NCI-H128 (cell line): ENCODE data around the gene GANAB.
A peak's percentile ranks its signal among the peaks of the same experiment; 100 is the strongest.
"Not testable (repeated sequence)": the region's sequence is repeated elsewhere in the genome, so short reads cannot be mapped to it uniquely, and the experiment has no call there.

Source experiments
- DNase-seq: peaks from one replicate; lab custom pipeline; 2025; ENCODE audit not compliant: unreplicated experiment; lab: John Stamatoyannopoulos, UW

GANAB gene

GRCh38 chr11:62645946-62646824 lies at the start of gene GANAB:
Gene GANAB, minus strand, starts transcription at chr11:62646613. Its CDS starts 14 bp downstream, at chr11:62646599.
- DNase-seq = peak; percentile 98

- DNase-seq = peak; percentile 41
Measured at GRCh38 chr11:62694455-62695167, 48.2 kb upstream of the GANAB start.

DNA sequence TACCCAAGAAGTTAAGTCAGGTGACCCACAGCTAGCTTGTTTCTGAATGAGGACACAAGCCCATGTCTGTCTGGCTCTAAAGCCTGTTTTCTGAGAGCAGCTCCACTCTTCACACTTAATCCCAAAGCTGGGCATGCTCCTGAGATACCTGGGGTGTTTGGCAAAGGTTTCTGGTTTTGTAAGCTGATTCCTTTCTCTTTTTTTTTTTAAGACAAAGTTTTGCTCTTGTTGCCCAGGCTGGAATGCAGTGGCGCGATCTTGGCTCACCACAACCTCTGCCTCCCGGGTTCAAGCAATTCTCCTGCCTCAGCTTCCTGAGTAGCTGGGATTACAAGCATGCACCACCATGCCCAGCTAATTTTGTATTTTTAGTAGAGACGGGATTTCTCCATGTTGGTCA lies 47.2 kb upstream of the GANAB start:
- DNase-seq = not testable (repeated sequence)

GRCh38 chr11:62689421-62690183 lies 43.2 kb upstream of the GANAB start, which contains the start of gene LRRN4CL:
Gene LRRN4CL, minus strand, starts transcription at chr11:62689530. Its CDS starts 1,022 bp downstream, at chr11:62688508.
- no peak for DNase-seq

- no peak for DNase-seq
Measured at GRCh38 chr11:62688491-62688890, 42.1 kb upstream of the GANAB start.

GRCh38 chr11:62687508-62688396 lies 41.3 kb upstream of the GANAB start:
- no peak for DNase-seq

DNA sequence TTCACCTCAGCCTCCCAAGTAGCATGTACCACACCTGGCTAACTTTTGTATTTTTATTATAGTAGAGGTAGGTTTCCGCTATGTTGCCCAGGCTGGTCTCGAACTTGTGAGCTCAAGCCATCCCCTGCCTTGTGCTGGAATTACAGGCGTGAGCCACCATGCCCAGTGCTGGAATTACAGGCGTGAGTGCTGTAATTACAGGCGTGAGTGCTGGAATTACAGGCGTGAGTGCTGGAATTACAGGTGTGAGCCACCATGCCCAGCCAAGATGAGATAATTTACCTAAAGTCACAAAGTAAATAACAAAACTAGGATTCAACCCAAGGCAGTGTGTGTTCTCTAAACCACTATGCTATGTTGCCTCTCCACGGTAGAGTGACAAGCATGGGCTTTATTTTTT lies 36.1 kb upstream of the GANAB start:
- no peak for DNase-seq

DNA sequence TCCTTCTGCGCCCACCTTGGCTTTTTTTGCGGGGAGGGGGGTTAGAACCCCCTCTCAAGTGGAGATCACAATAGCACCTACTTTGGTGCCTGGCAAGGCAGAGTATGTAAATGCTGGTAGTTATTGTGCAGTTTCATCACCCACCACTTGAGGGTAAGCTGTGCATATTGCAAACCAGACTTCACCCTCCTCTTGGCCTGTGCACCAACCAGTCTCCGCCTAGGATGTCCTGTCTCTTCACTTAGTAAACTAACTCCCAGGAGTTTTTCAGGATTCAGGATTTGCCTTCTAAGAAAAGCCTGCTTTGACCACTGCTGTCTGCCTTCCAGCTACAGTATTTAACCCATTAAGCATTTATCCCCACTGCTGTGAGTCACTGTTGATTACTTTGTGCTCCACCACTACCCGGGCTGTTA lies 34.4 kb upstream of the GANAB start:
- DNase-seq = no peak

GRCh38 chr11:62678770-62679696 lies 32.6 kb upstream of the GANAB start, which contains the start of gene UBXN1:
Gene UBXN1, minus strand, starts transcription at chr11:62679073. Its CDS starts 150 bp downstream, at chr11:62678923.
- peak; percentile 53 for DNase-seq

DNA sequence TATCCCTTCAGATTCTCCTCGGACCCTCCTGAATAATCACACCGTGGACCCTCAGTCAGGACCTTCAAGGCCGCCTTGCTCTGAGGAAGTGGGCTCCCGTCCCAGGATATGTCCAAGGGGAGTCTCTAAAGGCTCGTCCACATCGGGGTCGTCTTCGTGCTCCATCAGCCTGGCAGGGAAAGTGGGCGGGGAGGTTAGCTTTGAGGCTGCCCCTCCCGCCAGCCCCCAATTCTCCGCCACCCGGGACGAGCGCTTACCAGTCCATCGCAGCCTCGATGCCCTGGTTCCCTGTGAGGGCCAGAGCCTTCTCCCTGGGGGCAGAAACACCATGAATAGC lies 32.0 kb upstream of the GANAB start:
- DNase-seq = no peak

- DNase-seq = no peak
Measured at GRCh38 chr11:62677714-62678113, 31.3 kb upstream of the GANAB start.

DNA sequence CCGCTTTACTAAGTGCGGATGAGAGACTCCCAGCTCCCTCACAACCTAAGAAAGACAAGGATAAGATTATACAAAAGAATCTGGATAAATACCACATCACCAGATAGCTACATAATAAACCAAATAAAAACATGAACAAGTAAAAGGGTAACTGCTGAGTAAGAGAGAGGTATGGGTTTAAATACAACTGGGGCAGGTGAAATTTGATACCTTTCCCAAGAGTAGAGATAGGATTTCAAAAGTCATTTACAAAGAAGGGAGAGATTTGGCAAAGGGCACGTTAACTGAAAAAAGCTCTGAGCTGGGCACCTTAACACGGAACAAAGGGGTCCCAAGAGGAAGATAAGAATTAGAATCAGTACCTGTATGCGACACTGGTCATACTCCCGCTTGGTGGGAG lies 30.7 kb upstream of the GANAB start:
- no peak for DNase-seq

GRCh38 chr11:62676698-62677097 lies 30.3 kb upstream of the GANAB start:
- DNase-seq = no peak

- DNase-seq = not testable (repeated sequence)
Measured at GRCh38 chr11:62675415-62675814, 29.0 kb upstream of the GANAB start.

DNA sequence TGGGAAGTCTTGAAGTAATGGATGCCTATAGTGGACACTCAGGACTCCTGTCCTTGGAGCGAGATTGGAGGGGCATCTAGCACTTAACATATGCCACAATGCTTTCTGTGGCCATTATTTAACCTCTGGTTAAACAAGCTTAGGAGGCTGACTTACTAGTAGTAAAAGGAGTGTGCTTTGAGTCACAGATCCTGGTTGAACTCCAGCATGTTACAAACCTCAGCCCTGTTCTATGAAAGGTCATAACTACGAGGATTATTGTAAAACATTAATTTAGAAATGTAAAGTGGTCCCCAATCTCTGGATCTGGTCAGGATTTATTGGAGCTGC lies 26.7 kb upstream of the GANAB start:
- DNase-seq = no peak

DNA sequence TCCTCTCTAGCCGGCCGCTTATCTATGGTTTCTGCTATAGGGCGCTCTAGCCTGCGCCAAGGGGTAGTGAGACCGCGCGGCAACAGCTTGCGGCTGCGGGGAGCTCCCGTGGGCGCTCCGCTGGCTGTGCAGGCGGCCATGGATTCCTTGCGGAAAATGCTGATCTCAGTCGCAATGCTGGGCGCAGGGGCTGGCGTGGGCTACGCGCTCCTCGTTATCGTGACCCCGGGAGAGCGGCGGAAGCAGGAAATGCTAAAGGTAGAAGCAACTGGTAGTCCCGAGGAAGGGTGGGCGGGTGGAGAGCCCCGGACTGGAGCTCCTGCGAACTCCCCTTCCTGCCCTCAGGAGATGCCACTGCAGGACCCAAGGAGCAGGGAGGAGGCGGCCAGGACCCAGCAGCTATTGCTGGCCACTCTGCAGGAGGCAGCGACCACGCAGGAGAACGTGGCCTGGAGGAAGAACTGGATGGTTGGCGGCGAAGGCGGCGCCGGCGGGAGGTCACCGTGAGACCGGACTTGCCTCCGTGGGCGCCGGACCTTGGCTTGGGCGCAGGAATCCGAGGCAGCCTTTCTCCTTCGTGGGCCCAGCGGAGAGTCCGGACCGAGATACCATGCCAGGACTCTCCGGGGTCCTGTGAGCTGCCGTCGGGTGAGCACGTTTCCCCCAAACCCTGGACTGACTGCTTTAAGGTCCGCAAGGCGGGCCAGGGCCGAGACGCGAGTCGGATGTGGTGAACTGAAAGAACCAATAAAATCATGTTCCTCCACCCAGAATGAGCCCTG lies 25.4 kb upstream of the GANAB start, which contains the start of the genes LBHD1 and UQCC3:
LBHD1 (minus strand) TSS at position 660 of the 782 bp plus-strand sequence. CDS start 2,236 bp downstream, outside the sequence.
UQCC3 (plus strand) TSS at position 66 of the 782 bp plus-strand sequence; CDS start at position 139, 73 bp downstream.
- peak; percentile 81 for DNase-seq

GRCh38 chr11:62671236-62671607 lies 24.8 kb upstream of the GANAB start:
- DNase-seq = no peak

GRCh38 chr11:62669420-62670161 lies 23.2 kb upstream of the GANAB start:
- no peak for DNase-seq
